HepG2 (cell line): Measurements from ENCODE around the gene NDC80. TPM values are rescaled to one million over a fixed set of nuclear protein-coding genes. Genes with fewer than 3 reads are reported as not detected.
A peak's percentile ranks its signal among the peaks of the same experiment; 100 is the strongest.

Experiments
- ADNP ChIP-seq: sonication (generic); formaldehyde crosslinking; IDR thresholded peaks from 2 replicates; pipeline ENCODE4 v1.4.0; 2020; ENCODE audit warnings: missing genetic modification reagents
- ASH2L ChIP-seq: fragments of 300-600, 200-600 bp; sonication (generic); IDR thresholded peaks from 2 replicates; pipeline ENCODE4 v1.7.0; 2017; ENCODE audit warnings: low read depth, mild to moderate bottlenecking, moderate library complexity, mixed read lengths, low read length; ENCODE audit not compliant: insufficient read length
- CHD2 ChIP-seq: IDR thresholded peaks from 2 replicates; pipeline ENCODE4 v1.6.1; 2011; ENCODE audit warnings: low read depth, low read length, improper control_type of control experiment
- CREB3 ChIP-seq: sonication (generic); formaldehyde crosslinking; IDR thresholded peaks from 2 replicates; pipeline ENCODE4 v1.5.0; 2020; ENCODE audit warnings: missing genetic modification reagents
- IRF2 ChIP-seq: IDR thresholded peaks from 2 replicates; pipeline ENCODE4 v1.6.1; 2018; ENCODE audit warnings: missing genetic modification reagents, missing compliant biosample characterization
- MAFF ChIP-seq: IDR thresholded peaks from 2 replicates; pipeline ENCODE4 v1.6.1; 2011; ENCODE audit warnings: low read depth, low read length, improper control_type of control experiment
- NFKBIZ ChIP-seq: IDR thresholded peaks from 2 replicates; pipeline ENCODE4 v1.6.1; 2018; ENCODE audit warnings: missing genetic modification reagents, missing compliant biosample characterization
- PHF21A ChIP-seq: sonication (generic); formaldehyde crosslinking; IDR thresholded peaks from 2 replicates; pipeline ENCODE4 v1.5.0; 2020; ENCODE audit warnings: mild to moderate bottlenecking, missing genetic modification reagents
- PPARG ChIP-seq: conservative IDR thresholded peaks from 2 replicates; pipeline ENCODE4 v1.6.1; 2016; ENCODE audit warnings: missing biosample characterization, missing genetic modification reagents
- RFX3 ChIP-seq: IDR thresholded peaks from 2 replicates; pipeline ENCODE4 v1.6.1; 2016; ENCODE audit warnings: missing biosample characterization, missing genetic modification reagents
- SATB2 ChIP-seq: sonication (generic); formaldehyde crosslinking; IDR thresholded peaks from 2 replicates; pipeline ENCODE4 v1.5.0; 2020; ENCODE audit warnings: missing genetic modification reagents
- SNRNP70 ChIP-seq: fragments of 200-400 bp; formaldehyde crosslinking; IDR thresholded peaks from 2 replicates; pipeline ENCODE4 v1.6.1; 2017; ENCODE audit warnings: mild to moderate bottlenecking, low read depth, low read length, moderate library complexity
- TEAD3 ChIP-seq: optimal IDR thresholded peaks from 2 replicates; pipeline ENCODE3; 2016; ENCODE audit warnings: borderline replicate concordance
- U2AF2 ChIP-seq: fragments of 200-400 bp; formaldehyde crosslinking; IDR thresholded peaks from 2 replicates; pipeline ENCODE4 v1.6.1; 2017; ENCODE audit warnings: low read depth, mild to moderate bottlenecking, low read length
- UBTF ChIP-seq: sonication (generic); formaldehyde crosslinking; IDR thresholded peaks from 2 replicates; pipeline ENCODE4 v1.4.0; 2020; ENCODE audit warnings: mild to moderate bottlenecking, missing genetic modification reagents
- ZBTB10 ChIP-seq: sonication (generic); formaldehyde crosslinking; IDR thresholded peaks from 2 replicates; pipeline ENCODE4 v1.4.0; 2020; ENCODE audit warnings: missing genetic modification reagents, borderline replicate concordance
- ZBTB20 ChIP-seq: sonication (generic); formaldehyde crosslinking; IDR thresholded peaks from 2 replicates; pipeline ENCODE4 v1.8.1; 2023; ENCODE audit warnings: missing genetic modification reagents, low read depth, mild to moderate bottlenecking, borderline replicate concordance
- ZFY ChIP-seq: sonication (generic); formaldehyde crosslinking; IDR thresholded peaks from 2 replicates; pipeline ENCODE4 v1.4.0; 2020; ENCODE audit warnings: missing genetic modification reagents
- ZNF232 ChIP-seq: sonication (generic); formaldehyde crosslinking; IDR thresholded peaks from 2 replicates; pipeline ENCODE4 v1.4.0; 2020; ENCODE audit warnings: missing genetic modification reagents, borderline replicate concordance
- ZNF335 ChIP-seq: sonication (generic); formaldehyde crosslinking; IDR thresholded peaks from 2 replicates; pipeline ENCODE4 v1.4.0; 2020; ENCODE audit warnings: missing genetic modification reagents
- ZNF362 ChIP-seq: sonication (generic); formaldehyde crosslinking; IDR thresholded peaks from 2 replicates; pipeline ENCODE4 v1.4.0; 2020; ENCODE audit warnings: missing genetic modification reagents, mild to moderate bottlenecking, borderline replicate concordance
- ZNF619 ChIP-seq: sonication (generic); formaldehyde crosslinking; IDR thresholded peaks from 2 replicates; pipeline ENCODE4 v1.4.0; 2020; ENCODE audit warnings: mild to moderate bottlenecking, missing genetic modification reagents
- ZNF672 ChIP-seq: sonication (generic); formaldehyde crosslinking; IDR thresholded peaks from 2 replicates; pipeline ENCODE4 v1.8.1; 2022; ENCODE audit warnings: missing genetic modification reagents
- polyA plus RNA-seq, 8 experiments: library from polyadenylated mRNA; depleted of rRNA in 3 of 8; stranded (reverse) in 7 of 8; unstranded in 1 of 8; fragments of >200 nt; fragmentation: Illumina TruSeq in 4 of 8; extraction: Trizol in 4 of 8; gene quantifications; 2 replicates each; pipeline versions ENCODE4 v1.2.1 to v1.2.3, GENCODE V29; 2011 to 2016; ENCODE audit warnings: low read depth in 4 of 8, missing spikeins in 1 of 8, mixed read lengths in 1 of 8; ENCODE audit not compliant: insufficient read depth in 1 of 8
- total RNA-seq, 5 experiments: library from RNA; depleted of rRNA; stranded (reverse); fragments of >200 nt; fragmentation: Illumina TruSeq; extraction: Trizol; gene quantifications; 2 replicates each; pipeline ENCODE4 v1.2.3, GENCODE V29; 2016; ENCODE audit warnings: low read depth in 1 of 5

Gene NDC80
- total and polyA plus RNA-seq, 2 of the 13 experiments (the other 11 are each of a cell fraction or from before 2014, with no cell fraction given) = 9.6 to 33.0 TPM

GRCh38 chr18:2571200-2572170, at the start of gene NDC80, which contains the start of gene METTL4 (continued):
- TF ChIP-seq ZNF335 (CRISPR knock-in tag) = 0 out of 2 replicates have a peak, but pooled peaks have one; percentile 63
- TF ChIP-seq ZNF672 (CRISPR knock-in tag) = peak; percentile 94; the same call in 1 of the 2 replicates
- no peak for TF ChIP-seq U2AF2
- TF ChIP-seq ZBTB20 = no peak; the same call in 1 of the 2 replicates
- no peak for TF ChIP-seq CHD2
- TF ChIP-seq UBTF (CRISPR knock-in tag) = peak; percentile 74; the same call in 1 of the 2 replicates
- no peak for TF ChIP-seq ADNP (CRISPR knock-in tag)
- no peak for TF ChIP-seq ZBTB10 (CRISPR knock-in tag)
- no peak for TF ChIP-seq SNRNP70
- TF ChIP-seq ZNF232 (CRISPR knock-in tag) = 0 out of 2 replicates have a peak, but pooled peaks have one; percentile 24
- TF ChIP-seq MAFF = no peak
- no peak for TF ChIP-seq PPARG (CRISPR knock-in tag)
- peak; percentile 56; the same call in 1 of the 2 replicates for TF ChIP-seq CREB3 (CRISPR knock-in tag)
- peak; percentile 53 for TF ChIP-seq TEAD3 (CRISPR knock-in tag)
- TF ChIP-seq ZFY = peak; percentile 66
- TF ChIP-seq SATB2 = 0 out of 2 replicates have a peak, but pooled peaks have one; percentile 19
- TF ChIP-seq PHF21A (CRISPR knock-in tag) = 0 out of 2 replicates have a peak, but pooled peaks have one; percentile 3
- no peak; the same call in 1 of the 2 replicates for TF ChIP-seq ZNF362 (CRISPR knock-in tag)
- peak; percentile 82; the same call in 1 of the 2 replicates for TF ChIP-seq IRF2 (CRISPR knock-in tag)
- no peak for TF ChIP-seq RFX3 (CRISPR knock-in tag)
- TF ChIP-seq ASH2L = peak; percentile 94
- peak; percentile 93 for TF ChIP-seq ZNF619 (CRISPR knock-in tag)
- TF ChIP-seq NFKBIZ (CRISPR knock-in tag) = no peak
